ENCODE data around the gene METRN.
"Not testable (repeated sequence)": the region's sequence is repeated elsewhere in the genome, so short reads cannot be mapped to it uniquely, and the experiment has no call there.

Gene METRN

DNA sequence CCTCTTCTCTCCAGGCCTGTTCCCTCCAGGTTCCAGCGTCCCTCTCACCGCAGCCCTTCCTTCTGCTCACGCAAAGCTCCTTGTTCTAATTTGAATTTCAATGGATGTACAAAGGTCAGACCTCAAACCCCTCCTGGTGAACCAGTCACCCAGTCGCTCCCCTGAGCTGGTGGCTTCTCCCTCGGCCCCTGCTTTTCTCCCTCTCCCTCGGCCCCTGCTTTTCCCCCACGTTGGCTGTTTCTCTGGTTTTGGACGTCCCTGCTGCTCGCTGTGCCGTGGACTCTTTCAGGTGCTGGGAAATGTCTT lies 37.0 kb downstream of the METRN start:
- Mint-ChIP-seq H3K36me3 (ENCODE audit: low read depth) (no peaks in the 10 kb centered on the region), H3K27me3 (ENCODE audit: low read depth, poor library complexity) (peaks cover 48% of the 10 kb centered on the region), H3K4me3 (no peak overlapping the region), H3K4me1 (peaks cover 24% of the 10 kb centered on the region), H3K9me3 (peaks cover 5% of the 10 kb centered on the region), H3K27ac (no peak overlapping the region)
- no peak for DNase-seq
- no peak for TF ChIP-seq CTCF (IDR thresholded peaks at IDR 0.05)

DNA sequence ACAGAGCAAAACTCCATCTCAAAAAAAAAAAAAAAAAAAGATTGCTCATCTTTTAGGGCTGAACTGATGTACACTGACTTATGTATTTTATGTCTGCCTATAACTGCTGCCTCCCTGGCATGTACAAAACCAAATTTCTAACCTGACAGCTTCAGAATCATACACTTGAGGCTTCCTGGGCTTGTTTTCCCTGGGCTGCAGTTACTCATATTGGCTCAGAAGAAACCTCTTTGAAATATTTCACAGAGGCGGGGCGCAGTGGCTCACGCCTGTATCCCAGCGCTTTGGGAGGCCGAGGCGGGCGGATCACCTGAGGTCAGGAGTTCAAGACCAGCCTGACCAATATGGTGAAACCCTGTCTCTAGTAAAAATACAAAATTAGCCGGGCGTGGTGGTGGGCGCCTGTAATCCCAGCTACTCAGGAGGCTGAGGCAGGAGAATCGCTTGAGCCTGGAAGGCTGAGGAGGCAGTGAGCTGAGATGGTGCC lies 39.2 kb downstream of the METRN start:
- Mint-ChIP-seq H3K4me1 (peaks cover 31% of the 10 kb centered on the region), H3K27me3 (ENCODE audit: low read depth, poor library complexity) (peaks cover 45% of the 10 kb centered on the region), H3K9me3 (peaks cover 11% of the 10 kb centered on the region)
- H3K4me3 Mint-ChIP-seq; H3K27ac Mint-ChIP-seq; H3K36me3 Mint-ChIP-seq (ENCODE audit: low read depth); DNase-seq: not testable (repeated sequence)

- DNase-seq: no peak
- peaks cover 34% of the 10 kb centered on the region for H3K4me1 Mint-ChIP-seq
- TF ChIP-seq CTCF (IDR thresholded peaks at IDR 0.05): no peak
- no peaks in the 10 kb centered on the region for H3K36me3 Mint-ChIP-seq (ENCODE audit: low read depth)
- H3K9me3 Mint-ChIP-seq: peaks cover 11% of the 10 kb centered on the region
- peaks cover 45% of the 10 kb centered on the region for H3K27me3 Mint-ChIP-seq (ENCODE audit: low read depth, poor library complexity)
- H3K27ac Mint-ChIP-seq: no peak overlapping the region
- no peak overlapping the region for H3K4me3 Mint-ChIP-seq
Measured at GRCh38 chr16:754656-755055, 39.7 kb downstream of the METRN start.

DNA sequence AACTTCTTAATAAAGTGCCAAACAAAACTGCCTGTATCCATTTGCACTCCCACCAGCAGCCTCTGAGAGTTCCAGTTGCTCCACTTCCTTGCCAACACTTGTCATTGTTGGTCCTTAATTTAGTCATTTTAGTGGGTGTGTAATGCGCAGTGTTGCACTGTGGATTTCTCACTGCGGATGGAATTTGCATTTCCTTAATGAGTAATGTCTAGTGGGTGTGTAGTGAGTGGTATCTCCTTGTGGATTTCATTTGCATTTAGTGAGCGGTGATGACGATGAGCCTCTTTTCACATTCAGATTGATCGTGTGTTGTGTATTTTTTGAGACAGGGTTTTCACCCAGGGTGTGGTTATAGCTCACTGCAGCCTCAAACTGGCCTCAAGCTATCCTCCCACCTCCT lies 41.5 kb downstream of the METRN start:
- H3K4me3 Mint-ChIP-seq: no peak overlapping the region
- no peak for TF ChIP-seq CTCF (IDR thresholded peaks at IDR 0.05)
- H3K36me3 Mint-ChIP-seq (ENCODE audit: low read depth): no peaks in the 10 kb centered on the region
- H3K27me3 Mint-ChIP-seq (ENCODE audit: low read depth, poor library complexity): peaks cover 33% of the 10 kb centered on the region
- H3K4me1 Mint-ChIP-seq: peaks cover 32% of the 10 kb centered on the region
- H3K27ac Mint-ChIP-seq: no peak overlapping the region
- DNase-seq: no peak
- H3K9me3 Mint-ChIP-seq: peaks cover 11% of the 10 kb centered on the region

- Mint-ChIP-seq H3K27me3 (ENCODE audit: low read depth, poor library complexity) (peaks cover 11% of the 10 kb centered on the region), H3K27ac (peak overlapping the region; percentile 85), H3K4me1 (peaks cover 23% of the 10 kb centered on the region), H3K36me3 (ENCODE audit: low read depth) (no peaks in the 10 kb centered on the region), H3K4me3 (peak overlapping the region; percentile 55), H3K9me3 (peaks cover 11% of the 10 kb centered on the region)
- no peak for TF ChIP-seq CTCF (IDR thresholded peaks at IDR 0.05)
- DNase-seq: no peak
Measured at GRCh38 chr16:759110-759910, 44.4 kb downstream of the METRN start.

DNA sequence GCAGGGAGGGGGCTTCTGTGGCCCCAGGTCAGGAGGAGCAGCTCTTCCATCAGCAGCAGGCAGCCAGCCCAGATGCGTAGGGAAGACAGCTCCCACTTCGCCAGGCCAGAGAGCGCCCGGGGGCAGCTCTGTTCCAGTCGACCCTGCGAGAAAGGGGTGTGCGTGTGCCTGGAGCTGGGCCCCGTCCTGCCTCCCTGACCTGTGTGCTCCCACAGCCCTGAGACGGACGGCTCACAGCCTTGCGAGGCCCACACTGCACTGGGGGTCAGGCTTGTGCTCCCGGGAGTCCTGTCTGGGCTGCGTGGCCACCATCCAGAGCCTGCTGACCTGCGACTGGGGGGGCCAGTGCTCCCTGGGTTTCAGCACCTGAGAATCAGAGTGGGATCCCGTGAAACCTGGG lies 45.1 kb downstream of the METRN start:
- DNase-seq: no peak

More for the DNA sequence above, 45.1 kb downstream of the METRN start:
- Mint-ChIP-seq H3K9me3 (peaks cover 11% of the 10 kb centered on the region), H3K36me3 (ENCODE audit: low read depth) (no peaks in the 10 kb centered on the region), H3K4me1 (peaks cover 23% of the 10 kb centered on the region), H3K27me3 (ENCODE audit: low read depth, poor library complexity) (peaks cover 6% of the 10 kb centered on the region), H3K4me3 (peak overlapping the region; percentile 55), H3K27ac (peak overlapping the region; percentile 85)
- TF ChIP-seq CTCF (IDR thresholded peaks at IDR 0.05): no peak
